ENCODE measurements around the gene UBE2S. TPM values are rescaled to one million over a fixed set of nuclear protein-coding genes. Genes with fewer than 3 reads are reported as not detected.
"Not testable (repeated sequence)": the region's sequence is repeated elsewhere in the genome, so short reads cannot be mapped to it uniquely, and the experiment has no call there.

Gene UBE2S
- total RNA-seq, 1 donor from 2014 or later = 34.6 TPM

GRCh38 chr19:55406826-55407549 is 600 bp downstream of the UBE2S start:
- no peaks in the 10 kb centered on the region for H3K27me3 Mint-ChIP-seq
- CTCF ChIA-PET = interaction anchor here (1.1 to 1.9 kb wide), 2 partner anchors 23 to 266 kb away, joined by 3 to 4 read pairs; partner anchors contain the start of gene TMEM238
- H3K36me3 Mint-ChIP-seq (ENCODE audit: low read depth) = peaks cover 42% of the 10 kb centered on the region
- peak overlapping the region; percentile 70 for H3K27ac Mint-ChIP-seq
- intact Hi-C loops (cut with micrococcal nuclease) = loop anchor here (1.0 to 5.0 kb wide), 3 partner anchors 200 to 1290 kb away; partner anchors contain the start of genes PRPF31, TFPT and ZNF865
- TF ChIP-seq CTCF (IDR thresholded peaks at IDR 0.05) = no peak
- DNase-seq (no peak), ATAC-seq (ENCODE audit: low read depth) (no peak)
- POLR2A ChIA-PET = interaction anchor here (0.5 to 11.4 kb wide), 41 partner anchors 8 to 1876 kb away, joined by 3 to 215 read pairs (median 5); partner anchors contain the start of genes FIZ1, HSPBP1, ISOC2 and KMT5C
- H3K4me3 Mint-ChIP-seq = peak overlapping the region; percentile 91
- peaks cover 5% of the 10 kb centered on the region for H3K9me3 Mint-ChIP-seq
- peaks cover 24% of the 10 kb centered on the region for H3K4me1 Mint-ChIP-seq

GRCh38 chr19:55406091-55406825 is 1.3 kb downstream of the UBE2S start:
- H3K4me3 Mint-ChIP-seq = peak overlapping the region; percentile 91
- H3K4me1 Mint-ChIP-seq = peaks cover 24% of the 10 kb centered on the region
- DNase-seq = no peak
- H3K36me3 Mint-ChIP-seq (ENCODE audit: low read depth) = peaks cover 47% of the 10 kb centered on the region
- H3K9me3 Mint-ChIP-seq = peaks cover 5% of the 10 kb centered on the region
- no peak for TF ChIP-seq CTCF (IDR thresholded peaks at IDR 0.05)
- H3K27ac Mint-ChIP-seq = peak overlapping the region; percentile 35
- H3K27me3 Mint-ChIP-seq = no peaks in the 10 kb centered on the region
- ATAC-seq (ENCODE audit: low read depth) = no peak
- ChIA-PET CTCF (no interaction called here), POLR2A (interaction anchor here (0.6 to 11.4 kb wide), 6 partner anchors 18 to 288 kb away, joined by 4 to 215 read pairs (median 14); partner anchors contain the start of genes PPP1R12C, RPL28 and TMEM238)
- intact Hi-C loops (cut with micrococcal nuclease) = loop anchor here (5.0 kb wide), 2 partner anchors 201 to 1289 kb away; partner anchors contain the start of genes PRPF31, TFPT and ZNF865

GRCh38 chr19:55405638-55406037 is 1.9 kb downstream of the UBE2S start:
- Mint-ChIP-seq H3K9me3 (peaks cover 5% of the 10 kb centered on the region), H3K27ac (no peak overlapping the region), H3K4me3 (peak overlapping the region; percentile 91), H3K36me3 (ENCODE audit: low read depth) (peaks cover 52% of the 10 kb centered on the region), H3K4me1 (peaks cover 24% of the 10 kb centered on the region), H3K27me3 (no peaks in the 10 kb centered on the region)
- ChIA-PET POLR2A (interaction anchor here (0.6 to 11.4 kb wide), 4 partner anchors 18 to 288 kb away, joined by 4 to 215 read pairs (median 10); partner anchors contain the start of genes PPP1R12C, RPL28 and TMEM238), CTCF (no interaction called here)
- ATAC-seq (ENCODE audit: low read depth) (no peak), DNase-seq (no peak)
- intact Hi-C loops (cut with micrococcal nuclease) = loop anchor here (5.0 kb wide), 2 partner anchors 202 to 1288 kb away; partner anchors contain the start of genes PRPF31, TFPT and ZNF865
- TF ChIP-seq CTCF (IDR thresholded peaks at IDR 0.05) = no peak

GRCh38 chr19:55402509-55402908 is 5.1 kb downstream of the UBE2S start:
- ChIA-PET POLR2A (interaction anchor here (0.5 to 11.4 kb wide), 2 partner anchors 14 to 74 kb away, joined by 3 to 215 read pairs; partner anchors contain the start of genes RPL28 and TMEM238), CTCF (no interaction called here)
- H3K27ac Mint-ChIP-seq = no peak overlapping the region
- DNase-seq (no peak), ATAC-seq (ENCODE audit: low read depth) (no peak)
- no peak for TF ChIP-seq CTCF (IDR thresholded peaks at IDR 0.05)
- H3K4me1 Mint-ChIP-seq = peaks cover 15% of the 10 kb centered on the region
- no peak overlapping the region for H3K4me3 Mint-ChIP-seq
- peaks cover 51% of the 10 kb centered on the region for H3K36me3 Mint-ChIP-seq (ENCODE audit: low read depth)
- no peaks in the 10 kb centered on the region for H3K27me3 Mint-ChIP-seq
- intact Hi-C loops (cut with micrococcal nuclease) = no loop called here
- no peaks in the 10 kb centered on the region for H3K9me3 Mint-ChIP-seq

- peaks cover 47% of the 10 kb centered on the region for H3K36me3 Mint-ChIP-seq (ENCODE audit: low read depth)
- DNase-seq; H3K4me3 Mint-ChIP-seq; H3K27ac Mint-ChIP-seq; H3K9me3 Mint-ChIP-seq; H3K27me3 Mint-ChIP-seq; H3K4me1 Mint-ChIP-seq; intact Hi-C loops (cut with micrococcal nuclease); ATAC-seq (ENCODE audit: low read depth); CTCF ChIA-PET: not testable (repeated sequence)
- POLR2A ChIA-PET = interaction anchor here (11.4 kb wide), 1 partner anchor 13 kb away, joined by 215 read pairs; the partner anchor contains the start of genes RPL28 and TMEM238
Observed at GRCh38 chr19:55401390-55401789, 6.2 kb downstream of the UBE2S start.

All from activated B cell treated with CpG ODN at 0.5 μM for 24 hours (primary cell).